ENCODE results near the gene COPS8.

- no peak for TF ChIP-seq POLR2A (IDR thresholded peaks at IDR 0.05; ENCODE audit: low read depth, low read length)
- TF ChIP-seq EZH2 (IDR thresholded peaks at IDR 0.05; ENCODE audit: borderline replicate concordance, low read depth, low read length, severe bottlenecking) = no peak
- no peak for TF ChIP-seq GATA2 (IDR thresholded peaks at IDR 0.05; ENCODE audit: insufficient read depth, insufficient read length, low read depth, low read length)
- no peak for TF ChIP-seq FOS (IDR thresholded peaks at IDR 0.05; ENCODE audit: borderline replicate concordance, insufficient read depth, low read length)
- TF ChIP-seq, protein P1, sequence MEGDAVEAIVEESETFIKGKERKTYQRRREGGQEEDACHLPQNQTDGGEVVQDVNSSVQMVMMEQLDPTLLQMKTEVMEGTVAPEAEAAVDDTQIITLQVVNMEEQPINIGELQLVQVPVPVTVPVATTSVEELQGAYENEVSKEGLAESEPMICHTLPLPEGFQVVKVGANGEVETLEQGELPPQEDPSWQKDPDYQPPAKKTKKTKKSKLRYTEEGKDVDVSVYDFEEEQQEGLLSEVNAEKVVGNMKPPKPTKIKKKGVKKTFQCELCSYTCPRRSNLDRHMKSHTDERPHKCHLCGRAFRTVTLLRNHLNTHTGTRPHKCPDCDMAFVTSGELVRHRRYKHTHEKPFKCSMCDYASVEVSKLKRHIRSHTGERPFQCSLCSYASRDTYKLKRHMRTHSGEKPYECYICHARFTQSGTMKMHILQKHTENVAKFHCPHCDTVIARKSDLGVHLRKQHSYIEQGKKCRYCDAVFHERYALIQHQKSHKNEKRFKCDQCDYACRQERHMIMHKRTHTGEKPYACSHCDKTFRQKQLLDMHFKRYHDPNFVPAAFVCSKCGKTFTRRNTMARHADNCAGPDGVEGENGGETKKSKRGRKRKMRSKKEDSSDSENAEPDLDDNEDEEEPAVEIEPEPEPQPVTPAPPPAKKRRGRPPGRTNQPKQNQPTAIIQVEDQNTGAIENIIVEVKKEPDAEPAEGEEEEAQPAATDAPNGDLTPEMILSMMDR (IDR thresholded peaks at IDR 0.05; ENCODE audit: extremely low read depth in 1 of 2, insufficient read depth in 1 of 2, low read depth in 1 of 2, low read length in 2 of 2) = no peak
- TF ChIP-seq, protein P2, sequence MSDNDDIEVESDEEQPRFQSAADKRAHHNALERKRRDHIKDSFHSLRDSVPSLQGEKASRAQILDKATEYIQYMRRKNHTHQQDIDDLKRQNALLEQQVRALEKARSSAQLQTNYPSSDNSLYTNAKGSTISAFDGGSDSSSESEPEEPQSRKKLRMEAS (IDR thresholded peaks at IDR 0.05; ENCODE audit: insufficient read depth, insufficient read length) = no peak
Measured at GRCh38 chr2:237116431-237116830, 30.7 kb downstream of the COPS8 start.
